ENCODE data around the gene AIFM3.

DNA sequence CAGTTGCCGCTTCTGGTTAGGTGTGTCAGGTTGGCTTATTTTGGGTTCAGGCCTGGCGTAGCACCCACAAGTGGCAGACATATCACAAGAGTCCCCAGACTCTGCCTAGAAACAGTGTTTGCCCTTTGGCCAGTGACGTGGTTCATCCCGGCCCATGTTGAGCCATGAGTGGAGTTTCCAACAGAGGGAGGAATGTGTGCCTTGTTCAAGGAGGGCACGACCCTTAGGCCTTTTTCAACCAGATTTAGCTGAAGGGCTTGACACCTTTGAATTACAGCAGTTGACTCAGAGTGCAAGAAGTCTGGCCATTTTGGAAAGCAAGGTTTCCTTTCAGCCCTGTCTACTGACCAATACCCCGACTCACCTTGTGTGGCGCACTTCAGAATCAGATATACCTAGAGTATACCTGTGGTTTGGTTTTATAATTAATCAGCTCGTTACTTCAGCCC is 15.1 kb upstream of the AIFM3 start:
- TF ChIP-seq EZH2 (IDR thresholded peaks at IDR 0.05; ENCODE audit: borderline replicate concordance, low read length) (no peak), CTCF (conservative IDR thresholded peaks at IDR 0.05 in 1 of 2, IDR thresholded peaks at IDR 0.05 in 1 of 2; ENCODE audit: extremely low read depth in 1 of 2, insufficient read depth in 1 of 2, low read depth in 1 of 2, low read length in 2 of 2) (no peak)

Measured in mammary epithelial cell (primary cell).